HepG2 (cell line): Measurements from ENCODE around the gene LTB4R2. TPM values are rescaled to one million over a fixed set of nuclear protein-coding genes. Genes with fewer than 3 reads are reported as not detected.
A peak's percentile ranks its signal among the peaks of the same experiment; 100 is the strongest.

Experiments
- ARNTL ChIP-seq: sonication (generic); formaldehyde crosslinking; IDR thresholded peaks from 2 replicates; pipeline ENCODE4 v1.4.0; 2020; ENCODE audit warnings: mild to moderate bottlenecking, missing genetic modification reagents
- BRCA1 ChIP-seq: sonication (generic); formaldehyde crosslinking; IDR thresholded peaks from 2 replicates; pipeline ENCODE4 v1.4.0; 2020; ENCODE audit warnings: missing genetic modification reagents
- DNMT1 ChIP-seq: sonication (generic); formaldehyde crosslinking; IDR thresholded peaks from 2 replicates; pipeline ENCODE4 v1.5.1; 2020; ENCODE audit warnings: mild to moderate bottlenecking, missing genetic modification reagents
- EP300 ChIP-seq, 3 experiments: sonication (generic) in 1 of 3; formaldehyde crosslinking in 1 of 3; IDR thresholded peaks; 2 replicates each; pipeline versions ENCODE4 v1.5.1 to v1.6.1; 2011 to 2020; ENCODE audit warnings: low read depth in 2 of 3, low read length in 2 of 3, borderline replicate concordance in 1 of 3, improper control_type of control experiment in 1 of 3, mild to moderate bottlenecking in 1 of 3, missing genetic modification reagents in 1 of 3, moderate library complexity in 1 of 3
- GTF3A ChIP-seq: sonication (generic); formaldehyde crosslinking; conservative IDR thresholded peaks from 2 replicates; pipeline ENCODE4 v1.4.0; 2020; ENCODE audit warnings: mild to moderate bottlenecking, missing genetic modification reagents
- HIVEP1 ChIP-seq: sonication (generic); formaldehyde crosslinking; IDR thresholded peaks from 2 replicates; pipeline ENCODE4 v1.4.0; 2020; ENCODE audit warnings: mild to moderate bottlenecking, missing genetic modification reagents
- MLLT10 ChIP-seq: sonication (generic); formaldehyde crosslinking; IDR thresholded peaks from 2 replicates; pipeline ENCODE4 v1.4.0; 2020; ENCODE audit warnings: missing genetic modification reagents
- MXD4 ChIP-seq: IDR thresholded peaks from 2 replicates; pipeline ENCODE4 v1.6.1; 2016; ENCODE audit warnings: mild to moderate bottlenecking, missing biosample characterization, missing genetic modification reagents
- NCOR1 ChIP-seq: fragments of 200-600 bp; sonication (generic); IDR thresholded peaks from 2 replicates; pipeline ENCODE4 v1.7.0; 2017; ENCODE audit warnings: antibody characterized with exemption, low read length, borderline replicate concordance
- RBFOX2 ChIP-seq: fragments of 200-400 bp; formaldehyde crosslinking; IDR thresholded peaks from 2 replicates; pipeline ENCODE4 v1.6.1; 2017; ENCODE audit warnings: low read depth, mild to moderate bottlenecking, low read length
- TBP ChIP-seq: sonication (generic); formaldehyde crosslinking; IDR thresholded peaks from 2 replicates; pipeline ENCODE4 v1.5.0; 2020; ENCODE audit warnings: missing genetic modification reagents
- ZMAT3 ChIP-seq: sonication (generic); formaldehyde crosslinking; conservative IDR thresholded peaks from 2 replicates; pipeline ENCODE4 v1.7.0; 2021; ENCODE audit warnings: missing genetic modification reagents
- ZNF101 ChIP-seq: sonication (generic); formaldehyde crosslinking; IDR thresholded peaks from 2 replicates; pipeline ENCODE4 v1.4.0; 2020; ENCODE audit warnings: mild to moderate bottlenecking, low read depth, missing genetic modification reagents, borderline replicate concordance
- ZNF263 ChIP-seq: sonication (generic); formaldehyde crosslinking; IDR thresholded peaks from 2 replicates; pipeline ENCODE4 v1.4.0; 2020; ENCODE audit warnings: missing genetic modification reagents
- ZNF543 ChIP-seq: sonication (generic); formaldehyde crosslinking; IDR thresholded peaks from 2 replicates; pipeline ENCODE4 v1.4.0; 2020; ENCODE audit warnings: mild to moderate bottlenecking, missing genetic modification reagents
- ZNF7 ChIP-seq: IDR thresholded peaks from 2 replicates; pipeline ENCODE4 v1.6.1; 2016; ENCODE audit warnings: missing biosample characterization, missing genetic modification reagents
- ZNF768 ChIP-seq: sonication (generic); formaldehyde crosslinking; IDR thresholded peaks from 2 replicates; pipeline ENCODE4 v1.4.0; 2020; ENCODE audit warnings: missing genetic modification reagents
- polyA plus RNA-seq, 8 experiments: library from polyadenylated mRNA; depleted of rRNA in 3 of 8; stranded (reverse) in 7 of 8; unstranded in 1 of 8; fragments of >200 nt; fragmentation: Illumina TruSeq in 4 of 8; extraction: Trizol in 4 of 8; gene quantifications; 2 replicates each; pipeline versions ENCODE4 v1.2.1 to v1.2.3, GENCODE V29; 2011 to 2016; ENCODE audit warnings: low read depth in 4 of 8, missing spikeins in 1 of 8, mixed read lengths in 1 of 8; ENCODE audit not compliant: insufficient read depth in 1 of 8
- total RNA-seq, 5 experiments: library from RNA; depleted of rRNA; stranded (reverse); fragments of >200 nt; fragmentation: Illumina TruSeq; extraction: Trizol; gene quantifications; 2 replicates each; pipeline ENCODE4 v1.2.3, GENCODE V29; 2016; ENCODE audit warnings: low read depth in 1 of 5
- TF ChIP-seq, protein P1 (sequence below): sonication (generic); formaldehyde crosslinking; IDR thresholded peaks from 2 replicates; pipeline ENCODE4 v1.4.0; 2020; ENCODE audit warnings: missing genetic modification reagents, borderline replicate concordance
- TF ChIP-seq, protein P2 (sequence below): sonication (generic); formaldehyde crosslinking; IDR thresholded peaks from 2 replicates; pipeline ENCODE4 v1.4.0; 2020; ENCODE audit warnings: missing genetic modification reagents, borderline replicate concordance
- TF ChIP-seq, protein P3 (sequence below): sonication (generic); formaldehyde crosslinking; IDR thresholded peaks from 2 replicates; pipeline ENCODE4 v1.4.0; 2020; ENCODE audit warnings: mild to moderate bottlenecking, missing genetic modification reagents

The LTB4R2 gene
- total and polyA plus RNA-seq, 2 of the 13 experiments (the other 11 are each of a cell fraction or from before 2014, with no cell fraction given), result 3.9 to 6.9 TPM

GRCh38 chr14:24315807-24316596 is 6.1 kb downstream of the LTB4R2 start (continued):
- TF ChIP-seq, protein P1, sequence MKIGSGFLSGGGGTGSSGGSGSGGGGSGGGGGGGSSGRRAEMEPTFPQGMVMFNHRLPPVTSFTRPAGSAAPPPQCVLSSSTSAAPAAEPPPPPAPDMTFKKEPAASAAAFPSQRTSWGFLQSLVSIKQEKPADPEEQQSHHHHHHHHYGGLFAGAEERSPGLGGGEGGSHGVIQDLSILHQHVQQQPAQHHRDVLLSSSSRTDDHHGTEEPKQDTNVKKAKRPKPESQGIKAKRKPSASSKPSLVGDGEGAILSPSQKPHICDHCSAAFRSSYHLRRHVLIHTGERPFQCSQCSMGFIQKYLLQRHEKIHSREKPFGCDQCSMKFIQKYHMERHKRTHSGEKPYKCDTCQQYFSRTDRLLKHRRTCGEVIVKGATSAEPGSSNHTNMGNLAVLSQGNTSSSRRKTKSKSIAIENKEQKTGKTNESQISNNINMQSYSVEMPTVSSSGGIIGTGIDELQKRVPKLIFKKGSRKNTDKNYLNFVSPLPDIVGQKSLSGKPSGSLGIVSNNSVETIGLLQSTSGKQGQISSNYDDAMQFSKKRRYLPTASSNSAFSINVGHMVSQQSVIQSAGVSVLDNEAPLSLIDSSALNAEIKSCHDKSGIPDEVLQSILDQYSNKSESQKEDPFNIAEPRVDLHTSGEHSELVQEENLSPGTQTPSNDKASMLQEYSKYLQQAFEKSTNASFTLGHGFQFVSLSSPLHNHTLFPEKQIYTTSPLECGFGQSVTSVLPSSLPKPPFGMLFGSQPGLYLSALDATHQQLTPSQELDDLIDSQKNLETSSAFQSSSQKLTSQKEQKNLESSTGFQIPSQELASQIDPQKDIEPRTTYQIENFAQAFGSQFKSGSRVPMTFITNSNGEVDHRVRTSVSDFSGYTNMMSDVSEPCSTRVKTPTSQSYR (CRISPR knock-in tag), result peak; percentile 73
- TF ChIP-seq TBP (CRISPR knock-in tag), result no peak; the same call in 1 of the 2 replicates
- peak; percentile 70; the same call in 1 of the 2 replicates for TF ChIP-seq MLLT10 (CRISPR knock-in tag)
- peak; percentile 32; the same call in 1 of the 2 replicates for TF ChIP-seq GTF3A (CRISPR knock-in tag)
- peak; percentile 87 for TF ChIP-seq RBFOX2
- TF ChIP-seq, protein P2, sequence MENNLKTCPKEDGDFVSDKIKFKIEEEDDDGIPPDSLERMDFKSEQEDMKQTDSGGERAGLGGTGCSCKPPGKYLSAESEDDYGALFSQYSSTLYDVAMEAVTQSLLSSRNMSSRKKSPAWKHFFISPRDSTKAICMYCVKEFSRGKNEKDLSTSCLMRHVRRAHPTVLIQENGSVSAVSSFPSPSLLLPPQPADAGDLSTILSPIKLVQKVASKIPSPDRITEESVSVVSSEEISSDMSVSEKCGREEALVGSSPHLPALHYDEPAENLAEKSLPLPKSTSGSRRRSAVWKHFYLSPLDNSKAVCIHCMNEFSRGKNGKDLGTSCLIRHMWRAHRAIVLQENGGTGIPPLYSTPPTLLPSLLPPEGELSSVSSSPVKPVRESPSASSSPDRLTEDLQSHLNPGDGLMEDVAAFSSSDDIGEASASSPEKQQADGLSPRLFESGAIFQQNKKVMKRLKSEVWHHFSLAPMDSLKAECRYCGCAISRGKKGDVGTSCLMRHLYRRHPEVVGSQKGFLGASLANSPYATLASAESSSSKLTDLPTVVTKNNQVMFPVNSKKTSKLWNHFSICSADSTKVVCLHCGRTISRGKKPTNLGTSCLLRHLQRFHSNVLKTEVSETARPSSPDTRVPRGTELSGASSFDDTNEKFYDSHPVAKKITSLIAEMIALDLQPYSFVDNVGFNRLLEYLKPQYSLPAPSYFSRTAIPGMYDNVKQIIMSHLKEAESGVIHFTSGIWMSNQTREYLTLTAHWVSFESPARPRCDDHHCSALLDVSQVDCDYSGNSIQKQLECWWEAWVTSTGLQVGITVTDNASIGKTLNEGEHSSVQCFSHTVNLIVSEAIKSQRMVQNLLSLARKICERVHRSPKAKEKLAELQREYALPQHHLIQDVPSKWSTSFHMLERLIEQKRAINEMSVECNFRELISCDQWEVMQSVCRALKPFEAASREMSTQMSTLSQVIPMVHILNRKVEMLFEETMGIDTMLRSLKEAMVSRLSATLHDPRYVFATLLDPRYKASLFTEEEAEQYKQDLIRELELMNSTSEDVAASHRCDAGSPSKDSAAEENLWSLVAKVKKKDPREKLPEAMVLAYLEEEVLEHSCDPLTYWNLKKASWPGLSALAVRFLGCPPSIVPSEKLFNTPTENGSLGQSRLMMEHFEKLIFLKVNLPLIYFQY (CRISPR knock-in tag), result 0 out of 2 replicates have a peak, but pooled peaks have one; percentile 49
- TF ChIP-seq ZNF768 (CRISPR knock-in tag), result peak; percentile 86; the same call in 1 of the 2 replicates
- peak; percentile 60 for TF ChIP-seq ZNF7 (CRISPR knock-in tag)
- peak; percentile 90 for TF ChIP-seq HIVEP1 (CRISPR knock-in tag)
- peak; percentile 86 for TF ChIP-seq ZNF263 (CRISPR knock-in tag)
- peak; percentile 74 for TF ChIP-seq DNMT1
- TF ChIP-seq ZNF101 (CRISPR knock-in tag), result peak; percentile 92; the same call in 1 of the 2 replicates
- peak; percentile 99 for TF ChIP-seq ZMAT3
- peak; percentile 93 for TF ChIP-seq ARNTL (CRISPR knock-in tag)
- peak; percentile 96 for TF ChIP-seq ZNF543 (CRISPR knock-in tag)
- 0 out of 4 replicates have a peak, but pooled peaks of 1 of the 2 experiments have one; percentile 9 for TF ChIP-seq EP300 (IDR thresholded peaks at IDR 0.05; ENCODE audit: low read depth in 2 of 2, low read length in 2 of 2)
- TF ChIP-seq EP300 (CRISPR knock-in tag; IDR thresholded peaks at IDR 0.05; ENCODE audit: borderline replicate concordance), result peak; percentile 50; the same call in 1 of the 2 replicates
- TF ChIP-seq MXD4 (CRISPR knock-in tag), result peak; percentile 91; the same call in 1 of the 2 replicates
- TF ChIP-seq, protein P3, sequence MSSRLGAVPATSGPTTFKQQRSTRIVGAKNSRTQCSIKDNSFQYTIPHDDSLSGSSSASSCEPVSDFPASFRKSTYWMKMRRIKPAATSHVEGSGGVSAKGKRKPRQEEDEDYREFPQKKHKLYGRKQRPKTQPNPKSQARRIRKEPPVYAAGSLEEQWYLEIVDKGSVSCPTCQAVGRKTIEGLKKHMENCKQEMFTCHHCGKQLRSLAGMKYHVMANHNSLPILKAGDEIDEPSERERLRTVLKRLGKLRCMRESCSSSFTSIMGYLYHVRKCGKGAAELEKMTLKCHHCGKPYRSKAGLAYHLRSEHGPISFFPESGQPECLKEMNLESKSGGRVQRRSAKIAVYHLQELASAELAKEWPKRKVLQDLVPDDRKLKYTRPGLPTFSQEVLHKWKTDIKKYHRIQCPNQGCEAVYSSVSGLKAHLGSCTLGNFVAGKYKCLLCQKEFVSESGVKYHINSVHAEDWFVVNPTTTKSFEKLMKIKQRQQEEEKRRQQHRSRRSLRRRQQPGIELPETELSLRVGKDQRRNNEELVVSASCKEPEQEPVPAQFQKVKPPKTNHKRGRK, result peak; percentile 81
- TF ChIP-seq BRCA1 (CRISPR knock-in tag), result peak; percentile 99
- TF ChIP-seq NCOR1, result no peak
